Stimulated activated CD4-positive, alpha-beta T cell treated with anti-CD3 and anti-CD28 coated beads, Interleukin-15, amount 100 ng/mL, for 1 hour (primary cell): ENCODE measurements around the gene APBA3.

Experiments
- DNase-seq, 2 donors: peaks; one replicate each; pipeline ENCODE4 v3.0.0-alpha.2; 2020; ENCODE audit warnings: low read depth in 1 of 2, low spot score in 1 of 2

APBA3 gene

DNA sequence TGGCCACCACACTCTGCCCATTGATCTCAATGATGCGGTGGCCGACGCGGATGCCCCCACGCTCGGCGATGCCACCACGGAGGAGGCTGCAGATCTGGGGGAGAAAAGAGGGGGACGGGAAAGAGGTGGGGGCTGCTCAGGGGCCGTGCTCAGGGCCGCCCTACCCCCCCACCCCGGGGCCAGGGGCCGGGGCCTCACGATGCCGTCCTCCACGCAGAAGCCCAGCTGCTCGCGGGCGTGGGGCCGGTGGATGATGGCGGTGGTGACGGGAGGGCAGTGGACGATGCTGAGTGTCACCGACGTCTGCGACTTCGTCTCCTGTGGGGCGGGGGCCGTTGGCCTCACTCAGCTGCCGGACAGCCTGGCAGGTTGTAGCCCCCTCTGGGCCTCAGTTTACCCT is 10.3 kb downstream of the APBA3 start:
- no peak for DNase-seq

DNA sequence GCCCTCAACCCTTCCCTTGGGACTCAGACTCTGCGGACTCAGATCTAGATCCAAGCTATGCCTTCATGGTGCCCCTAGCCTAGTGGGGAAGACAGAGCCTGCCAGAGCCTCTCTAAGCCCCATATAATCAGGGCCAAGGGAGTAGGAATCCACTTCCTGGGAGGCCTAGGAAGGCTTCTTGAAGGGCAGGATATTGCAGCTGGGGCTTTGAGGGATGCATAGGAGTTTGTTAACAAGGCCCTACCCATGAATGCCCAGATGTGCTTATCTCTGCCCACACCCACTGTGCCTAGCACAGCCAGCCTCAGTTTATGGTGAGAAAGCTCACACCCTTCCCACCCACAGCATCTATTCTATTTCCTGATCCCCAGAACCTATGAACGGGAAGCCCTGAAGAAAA is 11.3 kb downstream of the APBA3 start:
- DNase-seq = no peak

- no peak for DNase-seq
Measured at GRCh38 chr19:3748965-3749364, 12.5 kb downstream of the APBA3 start.

DNA sequence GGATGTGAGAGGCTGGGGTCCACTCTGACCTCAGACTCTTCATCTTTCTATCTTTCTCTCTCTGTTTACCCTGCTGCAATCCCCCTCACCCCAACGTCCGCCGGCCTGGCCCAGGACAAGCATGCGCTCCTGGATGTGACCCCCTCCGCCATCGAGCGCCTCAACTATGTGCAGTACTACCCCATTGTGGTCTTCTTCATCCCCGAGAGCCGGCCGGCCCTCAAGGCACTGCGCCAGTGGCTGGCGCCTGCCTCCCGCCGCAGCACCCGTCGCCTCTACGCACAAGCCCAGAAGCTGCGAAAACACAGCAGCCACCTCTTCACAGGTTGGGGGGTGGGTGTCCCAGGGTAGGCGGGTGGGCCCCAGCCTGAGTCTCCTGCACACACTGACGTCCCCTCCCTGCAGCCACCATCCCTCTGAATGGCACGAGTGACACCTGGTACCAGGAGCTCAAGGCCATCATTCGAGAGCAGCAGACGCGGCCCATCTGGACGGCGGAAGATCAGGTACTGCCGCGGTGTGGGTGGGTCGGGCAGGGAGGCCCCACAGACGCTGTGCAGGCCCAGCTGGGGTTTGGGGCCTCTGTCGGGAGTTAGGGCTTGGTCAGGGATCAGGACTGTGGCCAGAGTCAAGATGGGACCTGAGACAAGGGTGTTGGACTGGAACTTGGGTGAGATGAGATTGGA is 15.0 kb downstream of the APBA3 start:
- no peak for DNase-seq

DNA sequence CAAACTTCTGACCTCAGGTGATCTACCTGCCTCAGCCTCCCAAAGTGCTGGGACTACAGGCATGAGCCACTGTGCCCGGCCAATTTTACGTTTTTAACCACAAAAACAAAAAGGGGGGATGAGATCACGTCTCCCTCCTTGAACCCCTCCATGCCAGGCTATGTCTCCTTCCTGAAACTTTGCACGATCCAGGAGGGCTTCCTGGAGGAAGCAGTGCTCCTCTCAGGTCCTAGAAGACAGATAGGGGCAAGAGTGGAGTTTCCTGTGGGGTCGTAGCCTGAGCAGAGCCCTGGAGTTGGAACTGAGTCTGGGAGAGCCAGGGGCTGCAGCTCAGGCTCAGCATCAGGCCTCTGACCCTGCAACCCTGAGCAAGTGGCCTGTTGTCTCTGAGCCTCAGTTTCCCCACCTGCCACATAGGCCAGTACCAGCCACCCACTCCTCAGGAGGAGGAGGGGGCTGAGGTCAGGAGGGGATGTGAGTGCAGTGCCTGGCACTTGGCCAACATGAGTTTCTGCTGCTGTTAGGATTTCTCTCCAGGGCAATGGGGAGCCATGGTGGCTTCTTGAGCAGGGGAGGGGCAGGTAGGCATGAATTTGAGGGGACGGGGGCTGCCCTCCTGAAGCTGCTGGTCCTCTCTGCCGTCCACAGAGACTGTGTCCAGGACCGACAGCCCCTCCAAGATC is 16.0 kb downstream of the APBA3 start:
- DNase-seq = no peak

DNA sequence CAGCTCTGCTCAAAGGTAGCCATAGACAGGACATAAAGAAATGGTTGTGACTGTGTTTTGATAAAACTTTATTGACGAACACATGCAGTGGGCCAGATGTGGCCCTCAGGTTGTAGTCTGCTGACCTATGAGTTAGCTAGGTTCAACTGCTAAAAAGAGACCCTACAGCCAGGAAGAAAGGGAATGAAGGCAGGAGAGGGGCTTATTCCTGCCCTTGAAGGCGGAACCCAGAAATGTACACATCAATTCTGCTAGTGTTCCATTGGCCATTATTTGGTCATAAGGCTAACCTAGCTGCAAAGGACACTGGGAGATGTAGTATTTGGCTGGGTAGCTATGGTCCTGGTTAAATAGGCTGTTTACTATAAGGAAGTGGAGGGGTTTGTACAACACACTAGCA is 18.0 kb downstream of the APBA3 start:
- DNase-seq = no peak

DNA sequence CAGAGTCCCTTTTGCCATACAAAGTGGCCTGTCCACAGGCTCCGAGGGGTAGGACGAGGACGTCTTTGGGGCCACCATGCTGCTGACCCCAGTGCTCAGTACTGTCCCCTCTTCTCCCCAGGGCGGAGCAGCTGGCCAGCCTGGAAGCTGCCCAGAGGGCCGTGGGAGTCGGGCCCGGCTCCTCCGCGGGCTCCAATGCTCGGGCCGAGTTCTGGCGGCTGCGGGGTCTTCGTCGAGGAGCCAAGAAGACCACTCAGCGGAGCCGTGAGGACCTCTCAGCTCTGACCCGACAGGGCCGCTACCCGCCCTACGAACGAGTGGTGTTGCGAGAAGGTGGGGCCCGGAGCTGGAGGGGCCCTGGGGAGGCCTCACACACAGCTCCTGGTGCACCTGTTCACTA is 21.1 kb downstream of the APBA3 start:
- no peak for DNase-seq

DNA sequence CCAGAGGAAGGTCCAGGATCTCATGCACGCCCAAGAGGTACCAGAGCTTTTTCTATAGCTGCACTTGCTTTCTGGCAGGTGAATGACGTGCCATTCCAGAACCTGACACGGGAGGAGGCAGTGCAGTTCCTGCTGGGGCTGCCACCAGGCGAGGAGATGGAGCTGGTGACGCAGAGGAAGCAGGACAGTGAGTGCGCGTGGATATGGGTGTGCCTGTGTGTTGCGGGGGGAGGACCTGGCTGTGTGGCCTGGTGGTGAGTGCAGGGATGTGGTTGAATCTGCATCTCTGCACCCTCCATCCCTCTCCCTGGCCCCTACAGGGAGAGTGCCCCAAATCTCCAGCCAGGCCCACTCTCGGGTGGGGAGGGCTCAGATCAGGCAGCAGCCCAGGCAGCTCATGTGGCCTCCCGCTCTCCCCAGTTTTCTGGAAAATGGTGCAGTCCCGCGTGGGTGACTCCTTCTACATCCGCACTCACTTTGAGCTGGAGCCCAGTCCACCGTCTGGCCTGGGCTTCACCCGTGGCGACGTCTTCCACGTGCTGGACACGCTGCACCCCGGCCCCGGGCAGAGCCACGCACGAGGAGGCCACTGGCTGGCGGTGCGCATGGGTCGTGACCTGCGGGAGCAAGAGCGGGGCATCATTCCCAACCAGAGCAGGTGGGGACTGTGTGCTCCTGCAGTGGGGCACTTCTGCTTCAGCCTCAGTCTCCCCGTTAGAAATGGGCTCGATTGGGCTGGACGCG is 22.8 kb downstream of the APBA3 start:
- DNase-seq = no peak

DNA sequence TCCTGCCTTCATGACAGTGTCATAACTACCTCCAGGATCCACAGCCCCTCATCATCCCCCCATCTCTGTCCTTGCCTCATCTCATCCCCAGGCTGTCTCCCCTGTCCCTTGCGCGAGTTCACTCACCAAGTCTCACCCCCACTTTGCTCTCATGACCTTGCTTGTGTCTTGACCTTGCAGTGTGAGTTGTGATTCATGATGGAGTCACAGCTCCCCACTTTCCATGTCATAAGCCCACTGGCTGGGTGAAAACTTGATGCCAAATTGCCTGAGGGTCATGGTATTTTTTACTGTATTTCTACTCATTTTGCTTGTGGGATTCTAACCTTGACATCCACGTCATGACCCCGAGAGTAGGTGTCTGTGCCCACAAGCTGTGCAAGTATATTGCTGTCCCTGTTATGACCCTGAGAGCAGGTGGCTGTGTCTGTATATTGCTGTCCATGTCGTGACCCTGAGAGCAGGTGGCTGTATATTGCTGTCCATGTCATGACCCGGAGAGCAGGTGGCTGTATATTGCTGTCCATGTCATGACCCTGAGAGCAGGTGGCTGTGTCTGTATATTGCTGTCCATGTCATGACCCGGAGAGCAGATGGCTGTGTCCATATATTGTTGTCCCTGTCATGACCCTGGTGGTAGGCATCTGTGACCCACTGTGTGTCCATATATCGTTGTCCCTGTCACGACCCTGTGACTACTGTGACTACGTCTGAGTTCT is 23.8 kb downstream of the APBA3 start:
- DNase-seq = no peak

DNA sequence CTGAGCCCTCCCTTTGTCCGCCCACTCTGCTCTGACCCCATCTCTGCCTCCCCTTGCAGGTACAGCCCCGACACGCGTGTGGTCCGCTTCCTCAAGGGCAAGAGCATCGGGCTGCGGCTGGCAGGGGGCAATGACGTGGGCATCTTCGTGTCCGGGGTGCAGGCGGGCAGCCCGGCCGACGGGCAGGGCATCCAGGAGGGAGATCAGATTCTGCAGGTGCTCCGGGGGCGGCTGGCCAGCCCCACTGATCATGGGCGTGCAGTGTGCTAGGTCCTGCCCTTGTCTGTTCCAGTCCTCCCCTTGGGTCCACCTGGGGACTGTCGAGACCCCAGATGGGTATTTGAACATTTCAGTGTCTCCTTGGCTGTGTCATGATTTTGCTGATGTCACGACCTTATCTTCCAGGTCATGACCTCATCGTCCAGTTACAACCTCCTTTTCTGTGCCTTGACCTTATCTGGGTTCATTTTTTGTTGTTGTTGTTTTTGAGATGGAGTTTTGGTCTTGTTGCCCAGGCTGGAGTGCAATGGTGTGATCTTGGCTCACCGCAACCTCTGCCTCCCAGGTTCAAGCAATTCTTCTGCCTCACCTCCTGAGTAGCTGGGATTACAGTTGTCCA is 25.3 kb downstream of the APBA3 start:
- no peak for DNase-seq

- DNase-seq = no peak
Measured at GRCh38 chr19:3734310-3734600, 27.2 kb downstream of the APBA3 start.

GRCh38 chr19:3733549-3734309 is 27.8 kb downstream of the APBA3 start:
- DNase-seq = no peak

GRCh38 chr19:3732108-3732507 is 29.4 kb downstream of the APBA3 start:
- DNase-seq = no peak

GRCh38 chr19:3730457-3730958 is 31.0 kb downstream of the APBA3 start:
- no peak for DNase-seq

DNA sequence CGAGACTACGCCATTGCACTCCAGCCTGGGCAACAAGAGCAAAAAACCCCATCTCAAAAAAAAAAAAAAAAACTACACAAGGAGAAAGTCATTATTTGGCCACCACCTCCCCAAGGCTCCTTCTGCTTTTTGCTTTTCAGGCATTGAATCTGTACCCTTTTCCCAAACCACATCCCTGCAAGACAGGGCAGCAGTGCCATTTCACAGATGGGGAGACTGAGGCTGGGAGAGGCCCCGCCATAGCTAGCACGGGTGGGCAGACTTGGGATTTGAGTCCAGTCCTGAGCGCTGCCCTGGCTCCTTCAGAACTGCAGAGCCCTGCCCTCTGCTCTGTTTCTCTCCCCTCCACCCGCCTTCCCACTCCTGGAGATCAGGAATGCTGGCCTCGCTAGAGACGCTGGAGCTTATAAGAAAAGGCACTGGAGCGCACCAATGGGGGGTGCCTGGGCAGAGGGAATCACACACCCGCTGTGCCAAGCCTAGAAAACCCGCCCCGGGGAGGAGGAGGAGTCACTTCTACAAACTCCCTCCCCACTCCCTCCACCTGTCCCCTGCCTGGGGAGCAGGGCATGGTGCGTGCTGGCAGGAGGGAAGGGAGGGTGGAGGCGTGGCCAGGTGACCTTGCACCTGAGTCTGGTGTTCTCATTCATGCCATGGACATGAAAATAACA is 35.7 kb downstream of the APBA3 start:
- DNase-seq = no peak

DNA sequence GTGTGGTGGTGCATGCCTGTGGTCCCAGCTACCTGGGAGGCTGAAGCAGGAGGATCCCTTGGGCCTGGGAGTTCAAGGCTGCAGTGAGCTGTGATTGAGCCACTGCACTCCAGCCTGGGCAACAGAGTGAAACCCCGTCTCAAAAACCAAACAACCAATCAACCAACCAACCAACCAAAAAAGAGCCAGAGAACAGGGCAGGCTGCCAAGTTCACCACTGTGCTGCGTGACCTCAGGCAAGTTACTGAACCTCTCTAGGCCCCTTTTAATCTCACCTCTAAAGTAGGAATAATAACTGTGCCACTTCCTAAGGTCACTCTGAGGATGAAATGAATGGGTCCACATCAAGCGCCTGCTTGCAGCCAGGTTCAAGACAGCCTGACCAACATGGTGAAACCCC is 36.4 kb downstream of the APBA3 start:
- DNase-seq = no peak

GRCh38 chr19:3723883-3724282 is 37.6 kb downstream of the APBA3 start:
- no peak for DNase-seq

DNA sequence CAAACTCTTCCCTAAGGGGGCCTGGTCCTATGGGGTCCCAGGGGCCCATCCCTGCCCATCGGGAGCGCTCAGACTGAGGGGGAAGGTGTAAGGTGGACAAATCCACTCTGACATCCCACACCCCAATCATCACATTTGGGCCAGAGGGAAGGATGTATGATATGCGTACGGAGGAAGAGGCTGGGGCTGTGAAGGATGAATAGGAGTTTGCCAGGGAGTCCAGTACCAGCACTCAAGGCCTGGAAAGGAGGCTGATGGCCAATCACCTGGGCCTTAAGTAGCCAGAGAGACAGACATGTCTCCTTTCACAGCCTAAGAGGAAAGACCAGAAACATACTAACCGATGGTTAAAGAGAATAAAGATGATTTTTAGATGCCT is 38.4 kb downstream of the APBA3 start:
- DNase-seq = no peak

DNA sequence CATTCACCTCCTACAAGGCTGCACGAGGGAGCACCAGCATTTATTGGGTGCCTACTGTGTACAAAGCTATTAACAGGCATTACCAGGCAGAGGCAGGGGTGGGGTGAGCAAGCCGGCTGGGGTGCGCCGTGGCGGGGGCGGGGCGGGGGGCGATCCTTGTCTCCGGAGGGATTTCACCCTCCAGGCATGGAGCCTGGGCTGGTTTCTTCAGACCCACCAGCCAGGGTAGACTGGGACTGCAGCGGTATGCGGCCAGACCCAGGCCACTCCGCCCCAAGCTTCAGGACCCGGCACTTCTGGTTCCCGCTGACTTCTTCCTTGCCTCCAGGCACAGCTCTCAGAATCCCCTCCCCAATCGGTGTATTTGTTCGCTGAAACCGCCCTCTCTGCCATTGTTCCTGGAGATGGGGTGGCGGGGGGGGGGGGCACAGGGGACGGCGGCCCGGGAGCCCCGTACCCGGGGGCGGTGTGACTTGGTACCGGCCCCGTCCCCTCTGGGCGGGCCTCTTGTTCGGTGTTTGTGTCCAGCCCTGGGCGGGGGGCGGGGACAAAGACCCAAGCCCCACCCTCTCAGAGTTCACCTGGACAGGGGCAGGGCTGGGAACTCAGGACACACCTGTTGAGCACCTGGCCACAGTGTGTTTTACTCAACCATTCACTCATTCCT is 38.9 kb downstream of the APBA3 start:
- no peak for DNase-seq
